A549 (cell line): ENCODE results near the gene TXNRD2.

Experiments used
- JUNB ChIP-seq: fragments of >200 bp; sonication (Bioruptor Twin); formaldehyde crosslinking; IDR thresholded peaks from 2 replicates; pipeline ENCODE4 v1.6.1; 2016
- MAFK ChIP-seq: fragments of 450-650 bp; IDR thresholded peaks from 2 replicates; pipeline ENCODE4 v1.6.1; 2014; ENCODE audit not compliant: partially characterized antibody
- NFE2L2 ChIP-seq: fragments of 150-350 bp; conservative IDR thresholded peaks from 2 replicates; pipeline ENCODE4 v1.6.1; 2014; ENCODE audit warnings: low read length
- PHF8 ChIP-seq: fragments of 200-600 bp; sonication (generic); IDR thresholded peaks from 2 replicates; pipeline ENCODE4 v1.6.1; 2016; ENCODE audit warnings: low read depth, mild to moderate bottlenecking, antibody characterized with exemption, moderate library complexity, borderline replicate concordance
- POLR2A ChIP-seq: IDR thresholded peaks from 2 replicates; pipeline ENCODE4 v1.6.1; 2012; ENCODE audit warnings: mild to moderate bottlenecking, low read length
- RFX5 ChIP-seq: fragments of 450-650 bp; IDR thresholded peaks from 2 replicates; pipeline ENCODE4 v1.7.1; 2014; ENCODE audit warnings: antibody characterized with exemption, mild to moderate bottlenecking, moderate library complexity
- TF ChIP-seq, protein P1 (sequence below): fragments of >200 bp; sonication (Bioruptor Twin); formaldehyde crosslinking; IDR thresholded peaks from 3 replicates; pipeline ENCODE4 v1.5.1; 2016
- TF ChIP-seq, protein P2 (sequence below): fragments of 200-600 bp; sonication (generic); IDR thresholded peaks from 2 replicates; pipeline ENCODE4 v1.6.1; 2016; ENCODE audit warnings: antibody characterized with exemption, mild to moderate bottlenecking, moderate library complexity
- TF ChIP-seq, protein P3 (sequence below): IDR thresholded peaks from 2 replicates; pipeline ENCODE4 v1.6.1; 2012; ENCODE audit warnings: low read depth, borderline replicate concordance
- TF ChIP-seq, protein P4 (sequence below): IDR thresholded peaks from 2 replicates; pipeline ENCODE4 v1.6.1; 2012
- TF ChIP-seq, protein P5 (sequence below): IDR thresholded peaks from 2 replicates; pipeline ENCODE4 v1.6.1; 2012

DNA sequence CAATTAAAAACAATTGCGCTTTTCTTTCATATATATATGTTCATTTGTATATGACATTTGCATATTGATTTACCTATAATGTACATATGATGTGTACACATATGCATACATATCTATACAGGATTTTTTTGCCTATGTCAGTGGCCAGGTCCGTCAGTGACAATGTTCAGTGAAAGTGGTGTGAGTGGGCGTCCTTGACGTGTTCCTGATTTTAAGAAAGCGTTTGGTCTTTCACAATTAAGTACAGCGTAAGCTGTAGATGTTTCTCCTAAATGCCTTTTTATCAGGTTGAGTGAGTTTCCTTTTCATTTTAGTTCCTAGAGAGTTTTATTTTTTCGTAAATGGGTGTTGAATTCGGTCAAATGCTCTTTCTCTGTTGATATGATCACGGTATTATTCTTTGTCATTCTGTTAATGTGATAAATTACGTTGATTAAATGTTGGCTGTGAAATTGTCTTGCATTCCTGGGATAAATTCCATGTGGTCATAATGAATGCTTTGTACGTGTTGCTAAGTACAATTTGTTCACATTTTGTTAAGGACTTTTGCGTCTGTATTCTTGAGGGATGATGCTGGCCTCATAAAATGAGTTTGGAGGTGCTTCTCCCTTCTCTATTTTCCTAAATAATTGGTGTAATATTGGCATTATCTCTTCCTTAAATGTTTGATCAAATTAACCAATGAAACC, 76.3 kb downstream of the TXNRD2 start:
- TF ChIP-seq, protein P1, sequence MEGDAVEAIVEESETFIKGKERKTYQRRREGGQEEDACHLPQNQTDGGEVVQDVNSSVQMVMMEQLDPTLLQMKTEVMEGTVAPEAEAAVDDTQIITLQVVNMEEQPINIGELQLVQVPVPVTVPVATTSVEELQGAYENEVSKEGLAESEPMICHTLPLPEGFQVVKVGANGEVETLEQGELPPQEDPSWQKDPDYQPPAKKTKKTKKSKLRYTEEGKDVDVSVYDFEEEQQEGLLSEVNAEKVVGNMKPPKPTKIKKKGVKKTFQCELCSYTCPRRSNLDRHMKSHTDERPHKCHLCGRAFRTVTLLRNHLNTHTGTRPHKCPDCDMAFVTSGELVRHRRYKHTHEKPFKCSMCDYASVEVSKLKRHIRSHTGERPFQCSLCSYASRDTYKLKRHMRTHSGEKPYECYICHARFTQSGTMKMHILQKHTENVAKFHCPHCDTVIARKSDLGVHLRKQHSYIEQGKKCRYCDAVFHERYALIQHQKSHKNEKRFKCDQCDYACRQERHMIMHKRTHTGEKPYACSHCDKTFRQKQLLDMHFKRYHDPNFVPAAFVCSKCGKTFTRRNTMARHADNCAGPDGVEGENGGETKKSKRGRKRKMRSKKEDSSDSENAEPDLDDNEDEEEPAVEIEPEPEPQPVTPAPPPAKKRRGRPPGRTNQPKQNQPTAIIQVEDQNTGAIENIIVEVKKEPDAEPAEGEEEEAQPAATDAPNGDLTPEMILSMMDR, result no peak
- TF ChIP-seq, protein P2, sequence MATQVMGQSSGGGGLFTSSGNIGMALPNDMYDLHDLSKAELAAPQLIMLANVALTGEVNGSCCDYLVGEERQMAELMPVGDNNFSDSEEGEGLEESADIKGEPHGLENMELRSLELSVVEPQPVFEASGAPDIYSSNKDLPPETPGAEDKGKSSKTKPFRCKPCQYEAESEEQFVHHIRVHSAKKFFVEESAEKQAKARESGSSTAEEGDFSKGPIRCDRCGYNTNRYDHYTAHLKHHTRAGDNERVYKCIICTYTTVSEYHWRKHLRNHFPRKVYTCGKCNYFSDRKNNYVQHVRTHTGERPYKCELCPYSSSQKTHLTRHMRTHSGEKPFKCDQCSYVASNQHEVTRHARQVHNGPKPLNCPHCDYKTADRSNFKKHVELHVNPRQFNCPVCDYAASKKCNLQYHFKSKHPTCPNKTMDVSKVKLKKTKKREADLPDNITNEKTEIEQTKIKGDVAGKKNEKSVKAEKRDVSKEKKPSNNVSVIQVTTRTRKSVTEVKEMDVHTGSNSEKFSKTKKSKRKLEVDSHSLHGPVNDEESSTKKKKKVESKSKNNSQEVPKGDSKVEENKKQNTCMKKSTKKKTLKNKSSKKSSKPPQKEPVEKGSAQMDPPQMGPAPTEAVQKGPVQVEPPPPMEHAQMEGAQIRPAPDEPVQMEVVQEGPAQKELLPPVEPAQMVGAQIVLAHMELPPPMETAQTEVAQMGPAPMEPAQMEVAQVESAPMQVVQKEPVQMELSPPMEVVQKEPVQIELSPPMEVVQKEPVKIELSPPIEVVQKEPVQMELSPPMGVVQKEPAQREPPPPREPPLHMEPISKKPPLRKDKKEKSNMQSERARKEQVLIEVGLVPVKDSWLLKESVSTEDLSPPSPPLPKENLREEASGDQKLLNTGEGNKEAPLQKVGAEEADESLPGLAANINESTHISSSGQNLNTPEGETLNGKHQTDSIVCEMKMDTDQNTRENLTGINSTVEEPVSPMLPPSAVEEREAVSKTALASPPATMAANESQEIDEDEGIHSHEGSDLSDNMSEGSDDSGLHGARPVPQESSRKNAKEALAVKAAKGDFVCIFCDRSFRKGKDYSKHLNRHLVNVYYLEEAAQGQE, result no peak
- TF ChIP-seq RFX5, result no peak
- no peak for TF ChIP-seq POLR2A
- TF ChIP-seq PHF8, result no peak
- TF ChIP-seq, protein P3, sequence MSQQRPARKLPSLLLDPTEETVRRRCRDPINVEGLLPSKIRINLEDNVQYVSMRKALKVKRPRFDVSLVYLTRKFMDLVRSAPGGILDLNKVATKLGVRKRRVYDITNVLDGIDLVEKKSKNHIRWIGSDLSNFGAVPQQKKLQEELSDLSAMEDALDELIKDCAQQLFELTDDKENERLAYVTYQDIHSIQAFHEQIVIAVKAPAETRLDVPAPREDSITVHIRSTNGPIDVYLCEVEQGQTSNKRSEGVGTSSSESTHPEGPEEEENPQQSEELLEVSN, result no peak
- TF ChIP-seq, protein P4, sequence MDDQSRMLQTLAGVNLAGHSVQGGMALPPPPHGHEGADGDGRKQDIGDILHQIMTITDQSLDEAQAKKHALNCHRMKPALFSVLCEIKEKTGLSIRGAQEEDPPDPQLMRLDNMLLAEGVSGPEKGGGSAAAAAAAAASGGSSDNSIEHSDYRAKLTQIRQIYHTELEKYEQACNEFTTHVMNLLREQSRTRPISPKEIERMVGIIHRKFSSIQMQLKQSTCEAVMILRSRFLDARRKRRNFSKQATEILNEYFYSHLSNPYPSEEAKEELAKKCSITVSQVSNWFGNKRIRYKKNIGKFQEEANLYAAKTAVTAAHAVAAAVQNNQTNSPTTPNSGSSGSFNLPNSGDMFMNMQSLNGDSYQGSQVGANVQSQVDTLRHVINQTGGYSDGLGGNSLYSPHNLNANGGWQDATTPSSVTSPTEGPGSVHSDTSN, result no peak
- TF ChIP-seq MAFK, result no peak
- no peak for TF ChIP-seq NFE2L2
- no peak for TF ChIP-seq JUNB
- TF ChIP-seq, protein P5, sequence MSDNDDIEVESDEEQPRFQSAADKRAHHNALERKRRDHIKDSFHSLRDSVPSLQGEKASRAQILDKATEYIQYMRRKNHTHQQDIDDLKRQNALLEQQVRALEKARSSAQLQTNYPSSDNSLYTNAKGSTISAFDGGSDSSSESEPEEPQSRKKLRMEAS, result no peak
